Urinary bladder (tissue), 4 donors: Measurements from ENCODE around the gene SCNN1B. TPM values are rescaled to one million over a fixed set of nuclear protein-coding genes. Genes with fewer than 3 reads are reported as not detected.
"Not testable (repeated sequence)": the region's sequence is repeated elsewhere in the genome, so short reads cannot be mapped to it uniquely, and the experiment has no call there.

Experiments
- DNase-seq: peaks from one replicate; pipeline ENCODE4 v3.0.0-alpha.2; 2015; ENCODE audit errors: extremely low spot score
- H3K27ac ChIP-seq: one replicate; pipeline ENCODE4 v1.5.1; 2013; ENCODE audit warnings: low read depth, mild to moderate bottlenecking, moderate library complexity
- H3K36me3 ChIP-seq: one replicate; pipeline ENCODE4 v1.6.1; 2013; ENCODE audit warnings: mild to moderate bottlenecking, moderate library complexity; ENCODE audit not compliant: insufficient read depth
- H3K4me1 ChIP-seq: one replicate; pipeline ENCODE4 v1.6.1; 2013; ENCODE audit warnings: mild to moderate bottlenecking, moderate library complexity; ENCODE audit not compliant: insufficient read depth
- H3K4me3 ChIP-seq: one replicate; pipeline ENCODE4 v1.5.1; 2013; ENCODE audit warnings: low read depth, low read length
- WGBS: extraction: QIAGEN DNeasy Blood & Tissue Kit; methylation state at CpG from one replicate; pipeline ENCODE4 v1.1.7; 2013; 5-methylcytosine and 5-hydroxymethylcytosine counted together
- polyA plus RNA-seq: library from polyadenylated mRNA; stranded (reverse); fragments of 200-250 nt; gene quantifications from one replicate; pipeline ENCODE4 v1.2.3, GENCODE V29; 2013
- total RNA-seq: library from RNA; depleted of rRNA; stranded (reverse); fragments of >200 nt; gene quantifications from one replicate; pipeline ENCODE4 v1.2.3, GENCODE V29; 2014
- donor health status: healthy with polysubstance abuse.
- donor health status: healthy.

SCNN1B gene
- total and polyA plus RNA-seq, 2 donors = 3.0 to 6.0 TPM

GRCh38 chr16:23377071-23377931 is 75.2 kb downstream of the SCNN1B start:
- no peak overlapping the region for H3K27ac ChIP-seq
- no peak overlapping the region for H3K4me3 ChIP-seq
- no peaks in the 10 kb centered on the region for H3K4me1 ChIP-seq
- DNase-seq = no peak
- WGBS = 85% methylated on average over 9 of the region's 9 CpGs
- no peaks in the 10 kb centered on the region for H3K36me3 ChIP-seq

- Histone ChIP-seq H3K27ac (no peak overlapping the region), H3K4me3 (no peak overlapping the region), H3K4me1 (no peaks in the 10 kb centered on the region), H3K36me3 (no peaks in the 10 kb centered on the region)
- no peak for DNase-seq
- 75% methylated on average over 8 of the region's 8 CpGs for WGBS
Measured at GRCh38 chr16:23378256-23378655, 76.2 kb downstream of the SCNN1B start.

- WGBS = 92% methylated on average over 5 of the region's 5 CpGs
- Histone ChIP-seq H3K4me1 (no peaks in the 10 kb centered on the region), H3K4me3 (no peak overlapping the region), H3K36me3 (no peaks in the 10 kb centered on the region), H3K27ac (no peak overlapping the region)
- no peak for DNase-seq
Measured at GRCh38 chr16:23378921-23379320, 76.8 kb downstream of the SCNN1B start.

GRCh38 chr16:23379707-23380106 is 77.6 kb downstream of the SCNN1B start:
- Histone ChIP-seq H3K4me1 (no peaks in the 10 kb centered on the region), H3K4me3 (no peak overlapping the region), H3K27ac (no peak overlapping the region), H3K36me3 (no peaks in the 10 kb centered on the region)
- WGBS = 85% methylated on average over 10 of the region's 10 CpGs
- DNase-seq = no peak

GRCh38 chr16:23380501-23380951 is 78.4 kb downstream of the SCNN1B start:
- H3K36me3 ChIP-seq = no peaks in the 10 kb centered on the region
- H3K27ac ChIP-seq = no peak overlapping the region
- 90% methylated on average over 20 of the region's 20 CpGs for WGBS
- no peak for DNase-seq
- no peak overlapping the region for H3K4me3 ChIP-seq
- no peaks in the 10 kb centered on the region for H3K4me1 ChIP-seq

- H3K36me3 ChIP-seq, H3K27ac ChIP-seq, DNase-seq, H3K4me3 ChIP-seq, H3K4me1 ChIP-seq: not testable (repeated sequence)
- 89% methylated on average over 9 of the region's 9 CpGs for WGBS
Measured at GRCh38 chr16:23381702-23382101, 79.6 kb downstream of the SCNN1B start.

- Histone ChIP-seq H3K27ac (no peak overlapping the region), H3K36me3 (no peaks in the 10 kb centered on the region), H3K4me3 (no peak overlapping the region), H3K4me1 (no peaks in the 10 kb centered on the region)
- no peak for DNase-seq
- 83% methylated on average over 6 of the region's 6 CpGs for whole genome bisulfite sequencing
Measured at GRCh38 chr16:23382279-23382678, 80.2 kb downstream of the SCNN1B start.

GRCh38 chr16:23383881-23384280 is 81.8 kb downstream of the SCNN1B start:
- 87% methylated on average over 3 of the region's 3 CpGs for WGBS
- Histone ChIP-seq H3K4me3 (no peak overlapping the region), H3K36me3 (no peaks in the 10 kb centered on the region), H3K4me1 (no peaks in the 10 kb centered on the region), H3K27ac (no peak overlapping the region)
- no peak for DNase-seq

GRCh38 chr16:23384878-23385277 is 82.8 kb downstream of the SCNN1B start:
- DNase-seq = no peak
- H3K4me3 ChIP-seq = no peak overlapping the region
- H3K27ac ChIP-seq = no peak overlapping the region
- H3K4me1 ChIP-seq = no peaks in the 10 kb centered on the region
- 93% methylated on average over 10 of the region's 10 CpGs for WGBS
- no peaks in the 10 kb centered on the region for H3K36me3 ChIP-seq

GRCh38 chr16:23385441-23385840 is 83.3 kb downstream of the SCNN1B start:
- no peaks in the 10 kb centered on the region for H3K36me3 ChIP-seq
- WGBS = 94% methylated on average over 15 of the region's 15 CpGs
- no peak overlapping the region for H3K4me3 ChIP-seq
- no peak for DNase-seq
- H3K27ac ChIP-seq = no peak overlapping the region
- no peaks in the 10 kb centered on the region for H3K4me1 ChIP-seq

GRCh38 chr16:23387666-23388065 is 85.6 kb downstream of the SCNN1B start:
- Histone ChIP-seq H3K36me3 (no peaks in the 10 kb centered on the region), H3K27ac (no peak overlapping the region), H3K4me1 (no peaks in the 10 kb centered on the region), H3K4me3 (no peak overlapping the region)
- 85% methylated on average over 8 of the region's 8 CpGs for WGBS
- DNase-seq = no peak

- WGBS = 94% methylated on average over 15 of the region's 15 CpGs
- Histone ChIP-seq H3K4me3 (no peak overlapping the region), H3K4me1 (no peaks in the 10 kb centered on the region), H3K27ac (no peak overlapping the region), H3K36me3 (no peaks in the 10 kb centered on the region)
- DNase-seq = no peak
Measured at GRCh38 chr16:23388786-23389185, 86.7 kb downstream of the SCNN1B start.

- Histone ChIP-seq H3K36me3 (no peaks in the 10 kb centered on the region), H3K27ac (no peak overlapping the region), H3K4me1 (no peaks in the 10 kb centered on the region), H3K4me3 (no peak overlapping the region)
- 94% methylated on average over 5 of the region's 5 CpGs for WGBS
- DNase-seq = no peak
Measured at GRCh38 chr16:23389201-23389600, 87.1 kb downstream of the SCNN1B start.

- H3K27ac ChIP-seq, DNase-seq, H3K36me3 ChIP-seq, H3K4me1 ChIP-seq, H3K4me3 ChIP-seq: not testable (repeated sequence)
- WGBS = 98% methylated on average over 8 of the region's 8 CpGs
Measured at GRCh38 chr16:23389936-23390335, 87.8 kb downstream of the SCNN1B start.
